ENCODE measurements around the gene TLE5. TPM values are rescaled to one million over a fixed set of nuclear protein-coding genes. Genes with fewer than 3 reads are reported as not detected.

The TLE5 gene
- total RNA-seq, 4 donors from 2014 or later: 200 to 309 (median 226) TPM

DNA sequence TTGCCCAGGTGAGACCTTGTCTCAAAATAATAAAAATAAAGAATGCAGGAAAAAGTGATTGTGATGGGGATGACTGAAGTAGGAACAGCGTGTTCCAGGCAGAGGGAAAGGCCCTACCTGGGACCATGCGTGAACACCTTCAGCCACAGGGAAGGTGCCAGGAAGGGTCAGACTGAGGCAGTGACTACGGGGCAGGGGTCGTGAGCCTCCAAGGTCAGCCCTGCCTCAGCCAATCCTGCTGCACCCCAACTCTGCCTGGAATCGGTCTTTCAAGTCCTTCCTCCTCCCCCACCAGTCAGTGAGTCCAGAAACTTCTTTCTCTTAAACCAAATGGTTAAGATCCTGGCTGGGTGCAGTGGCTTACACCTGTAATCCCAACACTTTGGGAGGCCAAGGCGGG is 17.1 kb downstream of the TLE5 start:
- TF ChIP-seq, protein P1, sequence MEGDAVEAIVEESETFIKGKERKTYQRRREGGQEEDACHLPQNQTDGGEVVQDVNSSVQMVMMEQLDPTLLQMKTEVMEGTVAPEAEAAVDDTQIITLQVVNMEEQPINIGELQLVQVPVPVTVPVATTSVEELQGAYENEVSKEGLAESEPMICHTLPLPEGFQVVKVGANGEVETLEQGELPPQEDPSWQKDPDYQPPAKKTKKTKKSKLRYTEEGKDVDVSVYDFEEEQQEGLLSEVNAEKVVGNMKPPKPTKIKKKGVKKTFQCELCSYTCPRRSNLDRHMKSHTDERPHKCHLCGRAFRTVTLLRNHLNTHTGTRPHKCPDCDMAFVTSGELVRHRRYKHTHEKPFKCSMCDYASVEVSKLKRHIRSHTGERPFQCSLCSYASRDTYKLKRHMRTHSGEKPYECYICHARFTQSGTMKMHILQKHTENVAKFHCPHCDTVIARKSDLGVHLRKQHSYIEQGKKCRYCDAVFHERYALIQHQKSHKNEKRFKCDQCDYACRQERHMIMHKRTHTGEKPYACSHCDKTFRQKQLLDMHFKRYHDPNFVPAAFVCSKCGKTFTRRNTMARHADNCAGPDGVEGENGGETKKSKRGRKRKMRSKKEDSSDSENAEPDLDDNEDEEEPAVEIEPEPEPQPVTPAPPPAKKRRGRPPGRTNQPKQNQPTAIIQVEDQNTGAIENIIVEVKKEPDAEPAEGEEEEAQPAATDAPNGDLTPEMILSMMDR (IDR thresholded peaks at IDR 0.05; ENCODE audit: low read depth): no peak

DNA sequence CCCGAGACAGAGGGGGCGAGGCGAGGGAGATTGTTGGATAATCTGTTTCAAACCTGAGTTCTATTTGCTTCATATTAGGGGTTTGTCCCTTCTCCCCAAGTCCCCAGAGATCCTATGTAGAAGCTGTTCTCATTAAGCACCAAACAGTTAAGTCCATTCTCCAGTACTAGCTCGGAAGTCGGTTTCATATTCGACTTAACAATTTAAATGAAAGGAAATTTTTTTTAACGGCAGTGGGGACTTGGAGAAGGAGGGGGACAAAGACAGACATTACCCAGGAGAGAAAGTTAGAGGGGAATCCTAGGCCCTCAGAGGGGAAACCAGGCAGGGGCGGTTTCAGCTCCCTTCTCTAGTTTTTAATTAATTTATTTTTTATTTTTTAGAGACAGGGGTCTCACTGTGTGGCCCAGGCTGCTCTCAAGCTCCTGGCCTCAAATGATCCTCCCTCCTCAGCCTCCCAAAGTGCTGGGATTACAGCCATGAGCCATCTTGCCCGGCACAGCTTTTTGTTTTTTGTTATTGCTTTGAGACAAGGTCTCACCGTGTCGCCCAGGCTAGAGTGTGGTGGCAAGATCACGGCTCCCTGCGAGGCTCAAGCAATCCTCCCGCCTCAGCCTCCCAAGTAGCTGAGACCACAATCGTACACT is 19.6 kb downstream of the TLE5 start:
- TF ChIP-seq, protein P1 (IDR thresholded peaks at IDR 0.05; ENCODE audit: low read depth): no peak

DNA sequence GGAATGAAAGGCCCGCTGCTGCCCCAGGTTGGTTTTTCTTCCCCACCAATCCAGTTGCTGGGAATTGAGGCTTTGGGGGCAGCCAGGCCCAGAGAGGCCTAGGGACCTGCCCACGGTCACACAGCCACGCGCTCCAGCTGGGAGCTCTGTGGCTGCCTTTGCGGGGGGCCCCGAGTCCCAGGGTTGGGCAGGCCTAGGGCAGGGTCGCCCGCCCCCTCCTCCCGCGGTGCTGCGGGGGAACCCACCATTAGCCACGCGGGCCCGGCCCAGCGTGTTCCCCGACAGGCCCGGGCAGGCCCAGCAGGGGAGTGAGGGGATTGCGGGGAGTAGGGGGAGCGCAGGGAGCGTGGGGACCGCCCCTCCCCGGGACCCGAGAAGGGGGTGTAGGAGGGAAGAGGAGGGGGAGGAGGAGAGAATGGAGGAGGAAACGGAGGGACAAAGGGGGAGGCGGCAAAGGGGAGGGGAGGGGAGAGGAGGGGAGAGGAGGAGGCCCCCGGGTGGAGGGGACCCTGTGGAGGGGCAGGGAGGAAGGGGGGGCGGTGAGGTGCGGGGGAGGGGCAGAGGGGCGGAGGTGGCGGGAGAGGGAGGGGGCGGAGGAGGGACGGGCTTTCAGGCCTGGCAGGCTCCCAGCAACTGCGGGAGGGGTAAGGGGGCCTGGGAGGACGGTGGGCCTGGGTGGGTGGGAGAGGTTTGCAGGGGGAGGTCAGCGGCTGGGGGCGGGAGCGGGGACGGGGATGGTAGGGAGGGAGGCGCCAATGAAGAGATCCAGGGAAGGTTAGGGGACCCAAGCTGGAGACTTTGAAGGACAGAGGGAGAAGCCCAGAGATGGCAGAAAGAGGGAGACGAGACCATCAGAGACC is 20.3 kb downstream of the TLE5 start:
- TF ChIP-seq, protein P1 (IDR thresholded peaks at IDR 0.05; ENCODE audit: low read depth): no peak

DNA sequence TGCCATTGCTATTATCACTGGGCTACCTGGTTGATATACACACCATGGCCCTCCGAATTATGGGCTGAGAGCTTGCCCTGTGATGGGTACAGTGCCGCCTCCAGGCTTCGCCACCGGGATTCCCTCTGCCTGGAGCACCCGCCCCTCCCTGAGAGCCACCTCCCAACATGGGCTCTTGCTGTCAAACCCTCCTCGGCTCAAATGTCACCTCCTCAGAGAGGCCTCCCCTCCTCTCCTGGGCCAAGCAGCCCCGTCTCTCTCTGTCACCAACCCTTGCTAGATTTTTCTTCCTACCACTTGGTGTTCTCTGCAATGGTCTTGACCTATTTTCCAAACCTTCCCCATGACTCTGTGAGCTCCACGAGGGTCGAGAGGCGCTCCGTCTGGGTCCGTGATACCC is 21.0 kb downstream of the TLE5 start:
- TF ChIP-seq, protein P1 (IDR thresholded peaks at IDR 0.05; ENCODE audit: low read depth): no peak

DNA sequence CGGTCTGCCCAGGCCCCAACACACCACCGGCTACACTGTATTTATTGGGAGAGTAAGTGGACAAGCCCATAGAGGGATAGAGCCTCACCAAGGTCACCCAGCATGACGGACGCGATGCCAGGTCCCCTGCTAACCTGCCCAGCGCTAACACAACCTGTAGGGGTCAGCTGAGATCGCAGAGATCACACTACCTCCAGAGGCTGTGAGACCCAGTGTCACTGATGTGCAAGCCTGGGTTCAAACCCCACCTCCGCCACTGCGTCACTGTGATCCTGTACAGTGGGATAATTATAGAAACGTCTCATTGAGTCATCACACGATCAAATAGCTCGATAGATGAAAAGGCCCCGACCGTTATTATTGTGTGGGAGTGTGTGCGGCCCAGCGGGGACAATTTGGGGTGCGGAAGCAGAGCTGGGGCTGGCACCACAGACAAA is 22.6 kb downstream of the TLE5 start:
- TF ChIP-seq, protein P1 (IDR thresholded peaks at IDR 0.05; ENCODE audit: low read depth): no peak

DNA sequence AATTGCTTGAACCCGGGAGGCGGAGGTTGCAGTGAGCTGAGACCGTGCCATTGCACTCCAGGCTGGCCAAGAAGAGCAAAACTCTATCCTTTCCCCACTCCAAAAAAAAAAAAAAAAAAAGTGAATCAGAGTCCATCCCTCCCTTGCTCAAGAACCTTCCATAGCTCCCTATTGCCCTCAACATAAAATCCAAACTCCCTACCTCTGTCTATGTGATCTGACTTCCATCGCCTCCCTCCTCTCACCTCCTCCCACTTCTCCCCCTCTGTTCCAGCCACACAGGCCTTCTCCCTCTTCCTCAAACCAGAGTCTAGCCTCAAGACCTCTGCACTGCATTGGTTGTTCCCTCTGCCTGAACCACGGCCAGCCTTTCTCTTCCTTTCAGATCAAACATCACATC is 23.2 kb downstream of the TLE5 start:
- TF ChIP-seq, protein P1 (IDR thresholded peaks at IDR 0.05; ENCODE audit: low read depth): no peak

DNA sequence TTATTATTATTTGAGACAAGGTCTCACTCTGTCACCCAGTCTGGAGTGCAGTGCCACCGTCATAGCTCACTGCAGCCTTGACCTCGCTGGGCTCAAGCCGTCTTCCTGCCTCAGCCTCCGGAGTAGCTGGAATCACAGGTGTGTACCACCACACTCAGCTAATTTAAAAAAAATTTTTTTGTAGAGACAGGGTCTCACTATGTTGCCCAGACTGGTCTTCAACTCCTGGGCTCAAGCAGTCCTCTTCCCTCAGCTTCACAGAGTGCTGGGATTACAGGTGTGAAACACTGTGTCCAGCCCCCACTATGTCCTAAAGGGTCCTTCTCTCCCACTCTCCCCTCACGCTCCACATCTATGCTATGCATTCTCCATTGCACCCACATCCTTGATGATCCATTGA is 24.1 kb downstream of the TLE5 start:
- TF ChIP-seq, protein P1 (IDR thresholded peaks at IDR 0.05; ENCODE audit: low read depth): no peak
